Measurements from ENCODE around the gene CCR8.
"Not testable (repeated sequence)": the region's sequence is repeated elsewhere in the genome, so short reads cannot be mapped to it uniquely, and the experiment has no call there.

Gene CCR8

GRCh38 chr3:39349080-39349479, 19.6 kb downstream of the CCR8 start:
- DNase-seq (ENCODE audit: low read depth in 2 of 2) = no peak

- no peak for DNase-seq (ENCODE audit: low read depth in 2 of 2)
These were observed 21.2 kb downstream of the CCR8 start for GRCh38 chr3:39350714-39351113.

- DNase-seq (ENCODE audit: low read depth in 2 of 2) = not testable (repeated sequence)
These were observed 21.6 kb downstream of the CCR8 start for GRCh38 chr3:39351134-39351533.

GRCh38 chr3:39353168-39353927, 23.8 kb downstream of the CCR8 start:
- DNase-seq (ENCODE audit: low read depth in 2 of 2) = not testable (repeated sequence)

- no peak for DNase-seq (ENCODE audit: low read depth in 2 of 2)
These were observed 28.8 kb downstream of the CCR8 start for GRCh38 chr3:39358333-39358732.

GRCh38 chr3:39361252-39361927, 31.9 kb downstream of the CCR8 start:
- peak; percentile 23 to 46 for DNase-seq (ENCODE audit: low read depth in 2 of 2)

GRCh38 chr3:39362192-39362591, 32.7 kb downstream of the CCR8 start:
- no peak for DNase-seq (ENCODE audit: low read depth in 2 of 2)

- no peak for DNase-seq (ENCODE audit: low read depth in 2 of 2)
These were observed 33.3 kb downstream of the CCR8 start for GRCh38 chr3:39362812-39363211.

GRCh38 chr3:39370450-39370849, 40.9 kb downstream of the CCR8 start:
- not testable (repeated sequence) for DNase-seq (ENCODE audit: low read depth in 2 of 2)

GRCh38 chr3:39372833-39373232, 43.3 kb downstream of the CCR8 start:
- no peak for DNase-seq (ENCODE audit: low read depth in 2 of 2)

- DNase-seq (ENCODE audit: low read depth in 2 of 2) = no peak
These were observed 47.6 kb downstream of the CCR8 start for GRCh38 chr3:39376959-39377634.

- peak in 1 of 2 donors; percentile 42 for DNase-seq (ENCODE audit: low read depth in 2 of 2)
These were observed 48.6 kb downstream of the CCR8 start for GRCh38 chr3:39378088-39378487.

GRCh38 chr3:39378957-39379777, 49.7 kb downstream of the CCR8 start:
- no peak for DNase-seq (ENCODE audit: low read depth in 2 of 2)

GRCh38 chr3:39379778-39380155, 50.3 kb downstream of the CCR8 start:
- DNase-seq (ENCODE audit: low read depth in 2 of 2) = no peak

GRCh38 chr3:39381432-39381831, 51.9 kb downstream of the CCR8 start:
- DNase-seq (ENCODE audit: low read depth in 2 of 2) = no peak
